SK-N-SH (cell line): ENCODE data around the gene KRTAP4-3.

ENCODE experiments used
- CHD2 ChIP-seq: fragments of 150-350 bp; IDR thresholded peaks from 2 replicates; pipeline ENCODE4 v1.6.1; 2018; ENCODE audit warnings: low read length; ENCODE audit not compliant: partially characterized antibody
- POLR2AphosphoS5 ChIP-seq: IDR thresholded peaks from 2 replicates; pipeline ENCODE4 v1.6.1; 2012; ENCODE audit warnings: low read depth, low read length
- TCF12 ChIP-seq: IDR thresholded peaks from 2 replicates; pipeline ENCODE4 v1.4.0; 2012
- ZBTB33 ChIP-seq: IDR thresholded peaks from 2 replicates; pipeline ENCODE4 v1.4.0; 2012; ENCODE audit warnings: low read depth, borderline replicate concordance

- TF ChIP-seq ZBTB33: no peak
- no peak for TF ChIP-seq CHD2
- TF ChIP-seq POLR2AphosphoS5: no peak
- no peak for TF ChIP-seq TCF12
Measured at GRCh38 chr17:41177727-41178271, 9.8 kb upstream of the KRTAP4-3 start, which contains the start of gene KRTAP4-2.
